Mucosa of descending colon (tissue), 3 donors: ENCODE data around the gene CYP4B1. TPM values are rescaled to one million over a fixed set of nuclear protein-coding genes. Genes with fewer than 3 reads are reported as not detected.

Experiments
- ATAC-seq: fragments of 200-7000 bp; cut with Tn5 transposase; one replicate; pipeline ENCODE4 v1.9.1; 2020; ENCODE audit warnings: mild to moderate bottlenecking, moderate library complexity
- DNase-seq, 3 donors: peaks; one replicate each; pipeline ENCODE4 v3.0.0-alpha.2; 2020
- H3K36me3 ChIP-seq: fragments of 200-600 bp; one replicate; pipeline ENCODE4 v1.8.0; 2021; ENCODE audit warnings: low read depth, mild to moderate bottlenecking
- H3K4me1 ChIP-seq: fragments of 200-600 bp; one replicate; pipeline ENCODE4 v1.8.0; 2021; ENCODE audit warnings: low read depth, mild to moderate bottlenecking
- H3K4me3 ChIP-seq: fragments of 200-600 bp; one replicate; pipeline ENCODE4 v1.8.0; 2021; ENCODE audit warnings: mild to moderate bottlenecking
- H3K9me3 ChIP-seq: fragments of 200-600 bp; one replicate; pipeline ENCODE4 v1.8.0; 2021; ENCODE audit warnings: mild to moderate bottlenecking
- intact Hi-C, 2 donors: fragments of 100-400 bp; cut with DNase I in 1 of 2; cut with micrococcal nuclease in 1 of 2; formaldehyde crosslinking; loops; one replicate each; pipeline versions ENCODE4 v1.11.0 to v1.11.1; 2022; cut with DNase I, micrococcal nuclease
- total RNA-seq, 3 donors: library from RNA; stranded (reverse); fragmentation: NEBNext Ultra II Directional in 2 of 3; extraction: Animal tissue kit (Norgen Biotek cat#: 25700) in 2 of 3; gene quantifications; one replicate each; pipeline versions ENCODE4 v1.2.1 to v1.2.4, GENCODE V29; 2021 to 2023
- TF ChIP-seq, protein P1 (sequence below): fragments of 200-600 bp; IDR thresholded peaks from one replicate; pipeline ENCODE4 v1.8.0; 2022; ENCODE audit warnings: antibody characterized with exemption, mild to moderate bottlenecking
- donor health status: DM: no; HTN: no; CAD: no; lungs with moderate emphysema.
- donor health status: DM: no; HTN: no; CAD: no.
- donor health status: DM: no; HTN: yes; CAD: no.

The CYP4B1 gene
- total RNA-seq, 3 donors from 2014 or later: 0.98 to 11.0 (median 5.5) TPM

DNA sequence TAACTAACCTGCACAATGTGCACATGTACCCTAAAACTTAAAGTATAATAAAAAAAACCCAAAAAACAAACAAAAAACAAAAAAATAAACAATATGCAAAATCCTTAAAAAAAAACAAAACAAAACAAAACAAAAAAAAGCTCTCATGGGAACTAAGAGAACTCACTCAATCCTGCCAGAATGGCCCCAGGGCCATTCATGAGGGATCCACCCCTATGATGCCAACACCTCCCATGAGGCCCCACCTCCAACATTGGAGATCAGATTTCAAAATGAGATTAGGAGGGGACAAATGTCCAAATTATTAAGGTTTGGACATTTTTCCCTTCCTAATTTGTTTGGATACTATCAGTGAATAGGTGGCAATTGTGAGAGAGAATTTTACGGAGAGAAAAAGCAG, 10.2 kb downstream of the CYP4B1 start:
- Histone ChIP-seq H3K36me3 (no peaks in the 10 kb centered on the region), H3K4me1 (no peaks in the 10 kb centered on the region), H3K4me3 (no peak overlapping the region), H3K9me3 (no peaks in the 10 kb centered on the region)
- TF ChIP-seq, protein P1, sequence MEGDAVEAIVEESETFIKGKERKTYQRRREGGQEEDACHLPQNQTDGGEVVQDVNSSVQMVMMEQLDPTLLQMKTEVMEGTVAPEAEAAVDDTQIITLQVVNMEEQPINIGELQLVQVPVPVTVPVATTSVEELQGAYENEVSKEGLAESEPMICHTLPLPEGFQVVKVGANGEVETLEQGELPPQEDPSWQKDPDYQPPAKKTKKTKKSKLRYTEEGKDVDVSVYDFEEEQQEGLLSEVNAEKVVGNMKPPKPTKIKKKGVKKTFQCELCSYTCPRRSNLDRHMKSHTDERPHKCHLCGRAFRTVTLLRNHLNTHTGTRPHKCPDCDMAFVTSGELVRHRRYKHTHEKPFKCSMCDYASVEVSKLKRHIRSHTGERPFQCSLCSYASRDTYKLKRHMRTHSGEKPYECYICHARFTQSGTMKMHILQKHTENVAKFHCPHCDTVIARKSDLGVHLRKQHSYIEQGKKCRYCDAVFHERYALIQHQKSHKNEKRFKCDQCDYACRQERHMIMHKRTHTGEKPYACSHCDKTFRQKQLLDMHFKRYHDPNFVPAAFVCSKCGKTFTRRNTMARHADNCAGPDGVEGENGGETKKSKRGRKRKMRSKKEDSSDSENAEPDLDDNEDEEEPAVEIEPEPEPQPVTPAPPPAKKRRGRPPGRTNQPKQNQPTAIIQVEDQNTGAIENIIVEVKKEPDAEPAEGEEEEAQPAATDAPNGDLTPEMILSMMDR: no peak
- ATAC-seq: no peak
- intact Hi-C loops: no loop called here
- DNase-seq: no peak

DNA sequence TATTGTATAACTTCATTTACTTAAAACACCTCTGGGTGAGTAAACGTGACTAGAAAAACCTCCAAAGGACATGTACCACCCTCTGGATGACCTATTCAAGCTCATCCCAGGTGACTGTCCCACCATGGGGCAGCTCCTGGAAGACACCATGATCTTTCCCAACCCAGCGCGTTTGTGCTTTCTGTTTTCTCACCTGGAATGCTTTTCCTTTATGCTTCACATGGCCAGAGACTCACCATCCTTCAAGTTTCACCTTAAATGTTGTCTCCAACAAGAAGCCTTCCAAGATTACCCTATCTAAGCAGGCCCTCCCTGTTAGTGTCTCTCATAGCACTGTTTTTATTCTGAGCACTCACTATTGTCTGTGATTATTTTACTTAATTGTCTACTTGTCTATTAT, 11.1 kb downstream of the CYP4B1 start:
- Histone ChIP-seq H3K36me3 (no peaks in the 10 kb centered on the region), H3K4me3 (no peak overlapping the region), H3K4me1 (no peaks in the 10 kb centered on the region), H3K9me3 (no peaks in the 10 kb centered on the region)
- intact Hi-C loops: no loop called here
- TF ChIP-seq, protein P1: no peak
- ATAC-seq (no peak), DNase-seq (no peak)

DNA sequence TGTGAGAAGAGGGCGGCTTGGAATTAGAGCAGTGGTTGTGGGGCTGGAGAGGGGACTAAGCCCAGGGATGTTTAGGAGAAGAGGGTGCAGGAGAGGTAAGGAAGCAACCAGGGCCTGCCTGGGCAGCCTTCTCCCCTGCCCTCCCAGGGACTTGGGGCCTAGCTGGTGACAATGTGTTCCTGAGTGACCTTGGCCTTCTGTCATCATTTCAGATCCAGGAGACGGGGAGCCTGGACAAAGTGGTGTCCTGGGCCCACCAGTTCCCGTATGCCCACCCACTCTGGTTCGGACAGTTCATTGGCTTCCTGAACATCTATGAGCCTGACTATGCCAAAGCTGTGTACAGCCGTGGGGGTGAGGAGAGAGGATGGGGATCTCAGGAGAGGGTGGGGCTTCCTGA, 11.8 kb downstream of the CYP4B1 start:
- ATAC-seq: no peak
- no peaks in the 10 kb centered on the region for H3K9me3 ChIP-seq
- no peak for DNase-seq
- no peaks in the 10 kb centered on the region for H3K4me1 ChIP-seq
- TF ChIP-seq, protein P1: no peak
- intact Hi-C loops: no loop called here
- no peak overlapping the region for H3K4me3 ChIP-seq
- no peaks in the 10 kb centered on the region for H3K36me3 ChIP-seq

DNA sequence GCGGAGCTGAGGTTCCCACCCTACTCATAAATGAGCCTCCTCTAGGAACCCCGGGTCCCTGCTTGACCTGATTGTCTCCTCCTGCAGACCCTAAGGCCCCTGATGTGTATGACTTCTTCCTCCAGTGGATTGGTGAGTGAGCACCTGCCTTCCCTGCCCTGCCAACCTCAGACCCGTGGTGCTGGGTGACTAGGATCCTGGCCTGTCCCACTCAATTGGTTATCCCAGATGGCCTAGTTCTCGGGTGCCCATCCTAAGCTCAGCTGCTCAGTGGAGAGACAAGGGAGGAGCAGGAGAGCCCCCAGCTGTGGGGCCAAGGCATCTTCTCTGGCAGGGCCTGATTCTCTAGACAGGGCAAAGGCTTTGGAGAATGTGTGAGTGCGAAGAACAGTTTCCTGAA, 12.2 kb downstream of the CYP4B1 start:
- DNase-seq (no peak), ATAC-seq (no peak)
- no peaks in the 10 kb centered on the region for H3K36me3 ChIP-seq
- no peaks in the 10 kb centered on the region for H3K4me1 ChIP-seq
- H3K4me3 ChIP-seq: no peak overlapping the region
- intact Hi-C loops: no loop called here
- H3K9me3 ChIP-seq: no peaks in the 10 kb centered on the region
- TF ChIP-seq, protein P1: no peak

DNA sequence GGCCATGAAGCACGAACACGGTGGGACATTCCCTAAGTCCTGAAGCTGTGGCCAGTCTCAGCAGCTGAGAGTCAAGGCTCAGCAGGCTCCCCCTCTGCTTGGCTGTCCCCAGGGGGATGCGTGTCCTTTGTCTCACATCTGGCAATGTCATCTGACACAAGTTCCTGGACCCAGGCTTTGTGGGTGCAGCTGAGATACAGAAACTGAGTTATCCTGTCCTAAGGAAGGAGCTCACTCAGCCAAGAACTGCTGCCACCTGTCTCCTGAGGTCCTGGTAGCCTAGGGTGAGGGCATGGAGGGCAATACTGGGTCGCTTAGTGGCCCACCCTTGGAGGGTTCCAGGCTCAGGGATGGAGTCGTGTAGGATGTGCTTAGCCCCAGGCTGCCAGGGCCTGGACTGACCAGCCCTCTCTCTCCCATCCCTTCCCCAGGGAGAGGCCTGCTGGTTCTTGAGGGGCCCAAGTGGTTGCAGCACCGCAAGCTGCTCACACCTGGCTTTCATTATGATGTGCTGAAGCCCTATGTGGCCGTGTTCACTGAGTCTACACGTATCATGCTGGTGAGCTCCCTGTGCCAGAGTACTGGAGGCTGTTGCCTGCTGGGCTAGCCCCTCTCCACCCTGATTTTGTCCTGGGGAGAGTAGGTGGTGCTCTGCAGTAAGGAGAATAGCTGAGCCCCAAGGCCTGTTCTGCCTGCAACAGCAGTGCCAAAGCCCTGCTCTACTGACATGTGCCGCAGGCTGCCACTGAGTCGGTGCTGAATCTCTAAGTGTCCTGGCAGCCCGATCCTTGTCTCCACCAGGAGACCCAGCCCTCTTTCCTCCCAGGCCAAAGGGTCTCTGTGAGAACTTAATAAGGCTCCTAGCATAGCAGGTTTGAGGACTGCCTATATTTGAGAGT, 13.5 kb downstream of the CYP4B1 start:
- no peak for ATAC-seq
- no peak overlapping the region for H3K4me3 ChIP-seq
- intact Hi-C loops: no loop called here
- H3K36me3 ChIP-seq: no peaks in the 10 kb centered on the region
- no peak for DNase-seq
- no peaks in the 10 kb centered on the region for H3K4me1 ChIP-seq
- no peaks in the 10 kb centered on the region for H3K9me3 ChIP-seq
- TF ChIP-seq, protein P1: no peak
